ENCODE measurements around the gene AFAP1. TPM values are rescaled to one million over a fixed set of nuclear protein-coding genes. Genes with fewer than 3 reads are reported as not detected.

AFAP1 gene
- total and polyA plus RNA-seq, 8 donors, result 3.2 to 15.9 (median 6.3) TPM

DNA sequence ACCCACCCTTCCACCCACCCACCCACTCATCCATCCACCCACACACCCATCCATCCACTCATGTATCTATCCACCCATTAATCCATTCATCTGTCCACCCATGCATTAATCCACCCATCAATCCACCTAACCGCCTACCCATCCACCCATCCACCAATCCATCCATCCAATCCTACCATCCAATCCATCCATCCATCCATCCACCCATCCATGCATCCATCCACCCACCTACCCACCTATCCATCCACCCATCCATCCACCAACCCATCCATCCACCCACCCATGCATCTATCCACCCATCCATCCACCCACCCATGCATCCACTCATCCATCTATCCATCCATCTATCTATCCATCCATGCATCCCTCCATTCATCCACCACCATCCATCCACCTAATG is 34.8 kb upstream of the AFAP1 start:
- WGBS, 2 donors, result 95 to 100% methylated on average over 1 of the region's 1 CpG
- Histone ChIP-seq H3K4me1 (no peaks in the 10 kb centered on the region), H3K4me3 (no peak overlapping the region), H3K36me3 (no peaks in the 10 kb centered on the region), H3K9me3 (no peaks in the 10 kb centered on the region), H3K27ac (no peak overlapping the region), H3K27me3 (no peaks in the 10 kb centered on the region)
- intact Hi-C loops (cut with DNase I), result no loop called here
- TF ChIP-seq, protein P1, sequence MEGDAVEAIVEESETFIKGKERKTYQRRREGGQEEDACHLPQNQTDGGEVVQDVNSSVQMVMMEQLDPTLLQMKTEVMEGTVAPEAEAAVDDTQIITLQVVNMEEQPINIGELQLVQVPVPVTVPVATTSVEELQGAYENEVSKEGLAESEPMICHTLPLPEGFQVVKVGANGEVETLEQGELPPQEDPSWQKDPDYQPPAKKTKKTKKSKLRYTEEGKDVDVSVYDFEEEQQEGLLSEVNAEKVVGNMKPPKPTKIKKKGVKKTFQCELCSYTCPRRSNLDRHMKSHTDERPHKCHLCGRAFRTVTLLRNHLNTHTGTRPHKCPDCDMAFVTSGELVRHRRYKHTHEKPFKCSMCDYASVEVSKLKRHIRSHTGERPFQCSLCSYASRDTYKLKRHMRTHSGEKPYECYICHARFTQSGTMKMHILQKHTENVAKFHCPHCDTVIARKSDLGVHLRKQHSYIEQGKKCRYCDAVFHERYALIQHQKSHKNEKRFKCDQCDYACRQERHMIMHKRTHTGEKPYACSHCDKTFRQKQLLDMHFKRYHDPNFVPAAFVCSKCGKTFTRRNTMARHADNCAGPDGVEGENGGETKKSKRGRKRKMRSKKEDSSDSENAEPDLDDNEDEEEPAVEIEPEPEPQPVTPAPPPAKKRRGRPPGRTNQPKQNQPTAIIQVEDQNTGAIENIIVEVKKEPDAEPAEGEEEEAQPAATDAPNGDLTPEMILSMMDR (IDR thresholded peaks at IDR 0.05), result no peak
- FAIRE-seq (no peak), DNase-seq (peak in 1 of 6 donors; percentile 1), ATAC-seq (no peak)

DNA sequence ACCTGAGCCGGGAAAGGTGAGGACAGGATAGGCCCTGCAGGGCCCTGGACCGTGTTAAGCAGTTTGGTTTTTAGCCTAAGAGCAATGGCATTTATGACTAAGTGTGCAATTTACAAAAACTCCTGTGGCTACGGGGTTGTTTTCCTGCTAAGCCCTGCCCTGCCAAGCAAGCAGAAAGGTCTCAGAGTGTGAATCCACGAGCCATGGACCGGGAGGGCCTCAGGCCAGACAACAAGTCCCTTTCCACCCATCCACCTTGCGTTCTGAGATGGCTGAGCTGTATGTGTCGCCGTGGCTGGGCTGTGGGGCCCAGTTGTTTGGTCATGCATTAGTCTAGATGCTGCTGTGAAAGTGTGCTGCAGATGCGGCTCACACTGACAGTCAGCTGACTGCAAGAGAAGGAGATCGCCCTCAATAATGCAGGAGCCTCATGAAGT is 33.9 kb upstream of the AFAP1 start:
- H3K36me3 ChIP-seq, result no peaks in the 10 kb centered on the region
- ATAC-seq (no peak), FAIRE-seq (no peak), DNase-seq (peak in 1 of 6 donors; percentile 26)
- H3K4me1 ChIP-seq, result no peaks in the 10 kb centered on the region
- no peaks in the 10 kb centered on the region for H3K9me3 ChIP-seq
- intact Hi-C loops (cut with DNase I), result no loop called here
- H3K4me3 ChIP-seq, result no peak overlapping the region
- TF ChIP-seq, protein P1 (IDR thresholded peaks at IDR 0.05), result no peak
- H3K27ac ChIP-seq, result no peak overlapping the region
- WGBS, 2 donors, result 88% methylated on average over 10 of the region's 10 CpGs
- H3K27me3 ChIP-seq, result no peaks in the 10 kb centered on the region

DNA sequence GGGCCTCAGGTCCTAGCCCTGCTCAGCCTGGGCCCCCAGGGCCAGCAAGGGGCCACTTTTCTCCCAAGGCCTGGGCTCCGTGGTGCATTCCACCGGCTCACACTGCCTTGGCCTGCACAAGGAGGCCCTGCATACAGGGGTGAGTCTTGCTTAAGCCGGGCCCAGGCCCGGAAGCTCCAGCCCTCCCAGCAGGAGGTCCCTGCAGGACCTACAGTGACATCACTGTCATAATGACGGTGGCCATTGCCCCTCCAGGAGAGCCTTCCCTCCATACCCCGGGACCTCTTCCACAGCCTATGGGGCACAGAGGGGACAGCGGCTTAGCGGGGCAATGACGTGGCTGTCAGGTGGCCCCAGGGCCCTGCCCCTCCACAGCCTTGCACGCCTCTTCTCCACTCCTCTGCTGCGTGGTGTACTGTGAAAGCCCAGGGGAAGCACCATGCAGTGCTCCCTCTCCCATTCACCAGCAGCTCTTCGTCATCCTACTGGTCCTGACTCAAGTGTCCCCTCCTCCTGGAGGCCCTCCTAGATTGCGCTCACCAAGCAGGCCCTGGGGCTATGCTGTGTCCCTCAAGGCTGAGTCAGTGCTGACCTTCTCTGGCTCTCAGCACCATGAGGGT is 32.3 kb upstream of the AFAP1 start:
- Histone ChIP-seq H3K4me3 (no peak overlapping the region), H3K27ac (peak overlapping the region in 1 of 4 donors; percentile 28), H3K36me3 (no peaks in the 10 kb centered on the region), H3K4me1 (no peaks in the 10 kb centered on the region), H3K27me3 (no peaks in the 10 kb centered on the region), H3K9me3 (no peaks in the 10 kb centered on the region)
- 90 to 91% methylated on average over 12 to 13 of the region's 13 CpGs for WGBS, 2 donors
- TF ChIP-seq, protein P1 (IDR thresholded peaks at IDR 0.05), result no peak
- intact Hi-C loops (cut with DNase I), result no loop called here
- no peak for FAIRE-seq
- ATAC-seq, result no peak
- no peak for DNase-seq

DNA sequence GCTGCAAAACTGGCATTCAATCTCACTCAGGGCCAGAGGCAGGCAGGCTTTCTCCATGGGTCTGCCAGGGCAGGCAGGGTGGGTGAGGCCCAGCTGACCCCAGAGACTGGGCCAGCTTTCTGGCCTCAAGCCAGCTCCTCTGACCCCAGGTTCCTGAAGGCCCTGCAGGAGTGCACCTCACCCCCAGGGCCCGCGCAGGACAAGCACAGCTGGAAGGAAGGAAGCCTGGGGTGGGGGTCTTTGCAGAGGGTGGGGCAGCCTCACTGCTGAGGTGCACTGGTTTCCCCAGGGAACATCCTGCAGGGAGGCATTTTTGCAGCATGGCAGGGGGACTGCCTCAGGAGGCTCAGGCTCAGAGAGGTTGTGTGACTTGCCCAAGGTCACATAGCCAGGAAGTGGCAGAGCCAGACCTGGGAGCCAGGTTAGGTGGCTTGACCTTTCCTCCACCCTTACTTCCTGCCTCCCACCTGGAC is 31.5 kb upstream of the AFAP1 start:
- intact Hi-C loops (cut with DNase I), result no loop called here
- H3K4me1 ChIP-seq, result no peaks in the 10 kb centered on the region
- 81 to 91% methylated on average over 2 of the region's 2 CpGs for WGBS, 2 donors
- no peaks in the 10 kb centered on the region for H3K36me3 ChIP-seq
- TF ChIP-seq, protein P1 (IDR thresholded peaks at IDR 0.05), result no peak
- no peak for FAIRE-seq
- peak overlapping the region in 2 of 4 donors; percentile 67 to 72 for H3K27ac ChIP-seq
- no peaks in the 10 kb centered on the region for H3K9me3 ChIP-seq
- H3K4me3 ChIP-seq, result no peak overlapping the region
- H3K27me3 ChIP-seq, result no peaks in the 10 kb centered on the region
- DNase-seq, result peak in 1 of 6 donors; percentile 72
- ATAC-seq, result no peak

DNA sequence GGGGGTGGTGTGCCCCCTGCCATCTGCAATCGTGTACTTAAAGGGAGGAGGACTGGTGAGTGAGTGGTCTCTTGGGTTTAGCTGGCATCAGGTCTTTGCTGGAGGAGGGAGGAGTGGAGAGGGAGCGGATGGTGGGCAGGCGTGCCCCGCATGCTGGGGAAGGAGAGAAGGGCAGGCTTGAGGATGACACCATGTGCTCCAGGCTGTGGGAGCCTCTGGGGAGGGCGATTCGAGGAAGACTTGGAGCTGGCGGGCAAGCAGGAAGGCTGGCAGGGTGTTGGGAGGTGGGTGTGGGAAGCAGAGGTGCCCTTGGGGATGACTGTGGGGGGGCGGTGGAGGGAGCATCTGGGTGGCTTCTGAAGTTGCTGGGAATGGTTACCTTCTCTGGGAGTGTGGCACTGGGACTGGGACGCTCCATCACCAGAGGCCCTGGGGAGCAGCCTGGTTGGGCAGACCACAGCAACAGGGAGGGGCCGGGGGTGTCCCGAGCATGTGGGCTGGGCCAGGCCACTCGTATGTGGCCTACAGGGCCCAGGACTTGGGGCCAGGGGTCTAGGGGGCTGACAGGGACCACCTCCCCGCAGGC is 30.8 kb upstream of the AFAP1 start:
- DNase-seq (no peak), FAIRE-seq (no peak), ATAC-seq (peak in 2 of 4 donors; percentile 3 to 4)
- TF ChIP-seq, protein P1 (IDR thresholded peaks at IDR 0.05), result no peak
- H3K4me1 ChIP-seq, result no peaks in the 10 kb centered on the region
- H3K36me3 ChIP-seq, result no peaks in the 10 kb centered on the region
- no peak overlapping the region for H3K4me3 ChIP-seq
- H3K27ac ChIP-seq, result peak overlapping the region; percentile 35 to 72 (median 57)
- H3K9me3 ChIP-seq, result no peaks in the 10 kb centered on the region
- WGBS, 2 donors, result 89 to 90% methylated on average over 13 of the region's 13 CpGs
- intact Hi-C loops (cut with DNase I), result no loop called here
- H3K27me3 ChIP-seq, result no peaks in the 10 kb centered on the region
